ENCODE results near the gene PGLYRP3. TPM values are rescaled to one million over a fixed set of nuclear protein-coding genes. Genes with fewer than 3 reads are reported as not detected.

Gene PGLYRP3
- total and polyA plus RNA-seq, 9 of the 15 experiments (the other 6 are each of a cell fraction or from before 2014, with no cell fraction given): not detected

DNA sequence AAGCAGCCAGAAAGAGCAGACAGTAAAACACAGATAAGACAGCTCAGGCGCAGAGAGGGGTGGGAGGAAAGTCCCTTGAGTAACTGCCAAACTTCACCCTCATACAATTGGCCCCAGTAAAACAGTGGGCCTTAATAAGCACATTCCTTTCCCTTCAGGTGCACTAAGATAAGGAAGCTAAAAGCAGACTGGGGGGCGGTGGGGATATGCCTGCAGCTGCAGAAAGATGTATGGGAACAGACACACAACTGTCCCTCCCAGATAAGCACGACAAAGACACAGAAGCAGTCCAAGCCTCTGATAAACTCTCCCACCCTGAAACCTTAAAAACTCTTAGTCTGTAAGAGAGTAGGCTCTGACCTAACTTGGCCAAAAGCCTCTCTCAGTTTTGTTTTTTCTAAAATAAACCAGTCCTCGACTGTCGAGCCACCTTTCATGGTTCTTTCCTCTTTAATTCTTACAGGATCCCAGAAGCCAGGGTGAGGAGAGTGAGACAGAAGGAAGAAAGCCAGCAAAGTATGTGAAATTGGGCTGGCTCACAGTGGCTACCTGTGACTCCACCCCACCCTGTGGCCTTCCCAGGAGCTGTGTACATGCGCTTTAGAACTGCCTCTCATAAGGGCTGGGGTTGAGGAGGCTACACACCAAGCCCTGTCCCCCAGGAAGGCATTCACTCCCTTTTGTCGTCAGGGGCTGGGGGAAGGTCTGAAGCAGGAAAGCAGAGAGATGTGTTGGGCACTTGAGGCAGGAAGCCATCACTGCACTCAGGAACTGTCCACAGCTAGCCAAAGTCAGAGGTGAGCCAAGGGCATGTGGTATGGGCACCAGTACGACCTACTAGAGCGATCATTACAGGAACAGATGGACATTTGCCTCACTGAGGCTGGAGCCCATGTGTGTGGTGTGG is 31.3 kb upstream of the PGLYRP3 start (continued):
- TF ChIP-seq, protein P1, sequence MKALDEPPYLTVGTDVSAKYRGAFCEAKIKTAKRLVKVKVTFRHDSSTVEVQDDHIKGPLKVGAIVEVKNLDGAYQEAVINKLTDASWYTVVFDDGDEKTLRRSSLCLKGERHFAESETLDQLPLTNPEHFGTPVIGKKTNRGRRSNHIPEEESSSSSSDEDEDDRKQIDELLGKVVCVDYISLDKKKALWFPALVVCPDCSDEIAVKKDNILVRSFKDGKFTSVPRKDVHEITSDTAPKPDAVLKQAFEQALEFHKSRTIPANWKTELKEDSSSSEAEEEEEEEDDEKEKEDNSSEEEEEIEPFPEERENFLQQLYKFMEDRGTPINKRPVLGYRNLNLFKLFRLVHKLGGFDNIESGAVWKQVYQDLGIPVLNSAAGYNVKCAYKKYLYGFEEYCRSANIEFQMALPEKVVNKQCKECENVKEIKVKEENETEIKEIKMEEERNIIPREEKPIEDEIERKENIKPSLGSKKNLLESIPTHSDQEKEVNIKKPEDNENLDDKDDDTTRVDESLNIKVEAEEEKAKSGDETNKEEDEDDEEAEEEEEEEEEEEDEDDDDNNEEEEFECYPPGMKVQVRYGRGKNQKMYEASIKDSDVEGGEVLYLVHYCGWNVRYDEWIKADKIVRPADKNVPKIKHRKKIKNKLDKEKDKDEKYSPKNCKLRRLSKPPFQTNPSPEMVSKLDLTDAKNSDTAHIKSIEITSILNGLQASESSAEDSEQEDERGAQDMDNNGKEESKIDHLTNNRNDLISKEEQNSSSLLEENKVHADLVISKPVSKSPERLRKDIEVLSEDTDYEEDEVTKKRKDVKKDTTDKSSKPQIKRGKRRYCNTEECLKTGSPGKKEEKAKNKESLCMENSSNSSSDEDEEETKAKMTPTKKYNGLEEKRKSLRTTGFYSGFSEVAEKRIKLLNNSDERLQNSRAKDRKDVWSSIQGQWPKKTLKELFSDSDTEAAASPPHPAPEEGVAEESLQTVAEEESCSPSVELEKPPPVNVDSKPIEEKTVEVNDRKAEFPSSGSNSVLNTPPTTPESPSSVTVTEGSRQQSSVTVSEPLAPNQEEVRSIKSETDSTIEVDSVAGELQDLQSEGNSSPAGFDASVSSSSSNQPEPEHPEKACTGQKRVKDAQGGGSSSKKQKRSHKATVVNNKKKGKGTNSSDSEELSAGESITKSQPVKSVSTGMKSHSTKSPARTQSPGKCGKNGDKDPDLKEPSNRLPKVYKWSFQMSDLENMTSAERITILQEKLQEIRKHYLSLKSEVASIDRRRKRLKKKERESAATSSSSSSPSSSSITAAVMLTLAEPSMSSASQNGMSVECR (CRISPR knock-in tag; IDR thresholded peaks at IDR 0.05): no peak
- TF ChIP-seq ZNF24 (IDR thresholded peaks at IDR 0.05) (peak; percentile 80), MBD2 (IDR thresholded peaks at IDR 0.05; ENCODE audit: borderline replicate concordance, low read depth) (peak; percentile 91), TRIM28 (IDR thresholded peaks at IDR 0.05) (peak; percentile 75), MEF2D (tag; conservative IDR thresholded peaks at IDR 0.05; ENCODE audit: low read depth) (peak; percentile 97), SREBF1 (IDR thresholded peaks at IDR 0.05; ENCODE audit: borderline replicate concordance, low read depth, low read length) (no peak), ZNF41 (CRISPR knock-in tag; conservative IDR thresholded peaks at IDR 0.05) (0 out of 2 replicates have a peak, but pooled peaks have one; percentile 34), NR4A1 (CRISPR knock-in tag; IDR thresholded peaks at IDR 0.05) (peak; percentile 77; the same call in 1 of the 2 replicates), NR4A1 (tag; IDR thresholded peaks at IDR 0.05) (peak; percentile 98), ZNF445 (CRISPR knock-in tag; IDR thresholded peaks at IDR 0.05; ENCODE audit: low read depth) (0 out of 2 replicates have a peak, but pooled peaks have one; percentile 46), ZKSCAN1 (IDR thresholded peaks at IDR 0.05; ENCODE audit: low read depth, low read length) (peak; percentile 54; the same call in 1 of the 2 replicates), ZNF143 (CRISPR knock-in tag; IDR thresholded peaks at IDR 0.05) (no peak)
- TF ChIP-seq, protein P2, sequence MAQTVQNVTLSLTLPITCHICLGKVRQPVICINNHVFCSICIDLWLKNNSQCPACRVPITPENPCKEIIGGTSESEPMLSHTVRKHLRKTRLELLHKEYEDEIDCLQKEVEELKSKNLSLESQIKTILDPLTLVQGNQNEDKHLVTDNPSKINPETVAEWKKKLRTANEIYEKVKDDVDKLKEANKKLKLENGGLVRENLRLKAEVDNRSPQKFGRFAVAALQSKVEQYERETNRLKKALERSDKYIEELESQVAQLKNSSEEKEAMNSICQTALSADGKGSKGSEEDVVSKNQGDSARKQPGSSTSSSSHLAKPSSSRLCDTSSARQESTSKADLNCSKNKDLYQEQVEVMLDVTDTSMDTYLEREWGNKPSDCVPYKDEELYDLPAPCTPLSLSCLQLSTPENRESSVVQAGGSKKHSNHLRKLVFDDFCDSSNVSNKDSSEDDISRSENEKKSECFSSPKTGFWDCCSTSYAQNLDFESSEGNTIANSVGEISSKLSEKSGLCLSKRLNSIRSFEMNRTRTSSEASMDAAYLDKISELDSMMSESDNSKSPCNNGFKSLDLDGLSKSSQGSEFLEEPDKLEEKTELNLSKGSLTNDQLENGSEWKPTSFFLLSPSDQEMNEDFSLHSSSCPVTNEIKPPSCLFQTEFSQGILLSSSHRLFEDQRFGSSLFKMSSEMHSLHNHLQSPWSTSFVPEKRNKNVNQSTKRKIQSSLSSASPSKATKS (CRISPR knock-in tag; IDR thresholded peaks at IDR 0.05): no peak
- TF ChIP-seq, protein P3, sequence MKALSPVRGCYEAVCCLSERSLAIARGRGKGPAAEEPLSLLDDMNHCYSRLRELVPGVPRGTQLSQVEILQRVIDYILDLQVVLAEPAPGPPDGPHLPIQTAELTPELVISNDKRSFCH (CRISPR knock-in tag; IDR thresholded peaks at IDR 0.05): no peak
- TF ChIP-seq, protein P3 (tag; IDR thresholded peaks at IDR 0.05): peak; percentile 94

Data from K562 (cell line).